Activated effector memory CD4-positive, alpha-beta T cell treated with anti-CD3 and anti-CD28 coated beads, Interleukin-2, amount 50 U/mL, for 16 hours (primary cell): ENCODE measurements around the gene LGALS7B.
A peak's percentile ranks its signal among the peaks of the same experiment; 100 is the strongest.
"Not testable (repeated sequence)": the region's sequence is repeated elsewhere in the genome, so short reads cannot be mapped to it uniquely, and the experiment has no call there.

Experiments used
- DNase-seq: peaks from one replicate; pipeline ENCODE4 v3.0.0-alpha.2; 2020

Gene LGALS7B

GRCh38 chr19:38788478-38789243 lies at the start of gene LGALS7B:
TSS of gene LGALS7B (plus strand) at chr19:38789200. CDS start at chr19:38789227, 27 bp downstream.
- no peak for DNase-seq

- no peak for DNase-seq
Observed at GRCh38 chr19:38739440-38740256, 49.4 kb upstream of the LGALS7B start.

DNA sequence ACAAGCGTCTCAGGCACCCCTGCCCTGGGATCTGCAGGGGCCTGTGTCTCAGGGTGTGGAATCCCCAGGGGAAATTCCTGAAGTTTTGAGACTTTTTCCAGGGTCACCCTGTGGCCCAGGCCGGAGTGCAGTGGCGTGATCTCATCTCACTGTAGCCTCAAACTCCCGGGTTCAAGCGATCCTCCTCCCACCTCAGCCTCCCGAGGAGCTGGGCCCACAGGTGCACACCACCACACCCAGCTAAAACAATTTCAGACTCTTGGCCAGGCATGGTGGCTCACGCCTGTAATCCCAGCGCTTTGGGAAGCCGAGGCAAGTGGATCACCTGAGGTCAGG lies 48.8 kb upstream of the LGALS7B start:
- DNase-seq, result no peak

- no peak for DNase-seq
Observed at GRCh38 chr19:38740932-38741331, 48.1 kb upstream of the LGALS7B start.

DNA sequence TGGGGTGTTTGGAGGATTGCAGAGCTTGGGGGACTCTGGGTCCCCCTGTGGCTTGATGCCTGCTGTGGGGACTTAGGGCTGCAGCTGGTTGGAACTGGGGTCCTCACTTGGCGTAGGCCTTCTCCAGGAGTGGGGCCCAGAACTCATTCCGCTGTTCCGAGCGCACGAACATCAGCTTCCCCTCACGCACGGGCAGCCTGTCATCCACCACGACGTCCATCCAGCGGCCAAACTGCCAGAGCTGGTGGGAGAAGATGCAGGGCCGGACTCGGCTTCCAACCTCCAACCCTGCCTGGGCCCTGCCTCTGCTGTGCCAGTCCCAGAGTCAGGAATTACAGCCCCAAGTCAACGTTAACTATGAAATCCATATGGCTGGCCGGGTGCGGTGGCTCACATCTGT lies 47.3 kb upstream of the LGALS7B start:
- DNase-seq, result no peak

DNA sequence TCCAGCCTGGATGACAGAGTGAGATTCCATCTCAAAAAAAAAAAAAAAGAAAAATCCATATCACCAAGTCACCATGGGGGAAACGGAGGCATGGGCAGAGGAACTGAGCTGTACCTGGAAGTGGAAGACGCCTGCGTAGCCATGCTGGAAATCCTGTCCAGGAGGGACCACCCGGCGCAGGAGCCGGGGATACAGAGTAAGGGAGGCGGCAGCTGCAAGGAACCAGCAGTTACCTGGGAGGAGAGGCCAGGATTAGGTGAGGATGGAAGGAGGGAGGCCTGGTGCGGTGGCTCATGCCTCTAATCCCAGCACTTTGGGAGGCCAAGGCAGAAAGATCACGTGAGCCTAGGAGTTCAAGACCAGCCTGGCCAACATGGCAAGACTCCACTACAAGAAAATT lies 46.7 kb upstream of the LGALS7B start:
- DNase-seq, result no peak

- no peak for DNase-seq
Observed at GRCh38 chr19:38742906-38743305, 46.1 kb upstream of the LGALS7B start.

DNA sequence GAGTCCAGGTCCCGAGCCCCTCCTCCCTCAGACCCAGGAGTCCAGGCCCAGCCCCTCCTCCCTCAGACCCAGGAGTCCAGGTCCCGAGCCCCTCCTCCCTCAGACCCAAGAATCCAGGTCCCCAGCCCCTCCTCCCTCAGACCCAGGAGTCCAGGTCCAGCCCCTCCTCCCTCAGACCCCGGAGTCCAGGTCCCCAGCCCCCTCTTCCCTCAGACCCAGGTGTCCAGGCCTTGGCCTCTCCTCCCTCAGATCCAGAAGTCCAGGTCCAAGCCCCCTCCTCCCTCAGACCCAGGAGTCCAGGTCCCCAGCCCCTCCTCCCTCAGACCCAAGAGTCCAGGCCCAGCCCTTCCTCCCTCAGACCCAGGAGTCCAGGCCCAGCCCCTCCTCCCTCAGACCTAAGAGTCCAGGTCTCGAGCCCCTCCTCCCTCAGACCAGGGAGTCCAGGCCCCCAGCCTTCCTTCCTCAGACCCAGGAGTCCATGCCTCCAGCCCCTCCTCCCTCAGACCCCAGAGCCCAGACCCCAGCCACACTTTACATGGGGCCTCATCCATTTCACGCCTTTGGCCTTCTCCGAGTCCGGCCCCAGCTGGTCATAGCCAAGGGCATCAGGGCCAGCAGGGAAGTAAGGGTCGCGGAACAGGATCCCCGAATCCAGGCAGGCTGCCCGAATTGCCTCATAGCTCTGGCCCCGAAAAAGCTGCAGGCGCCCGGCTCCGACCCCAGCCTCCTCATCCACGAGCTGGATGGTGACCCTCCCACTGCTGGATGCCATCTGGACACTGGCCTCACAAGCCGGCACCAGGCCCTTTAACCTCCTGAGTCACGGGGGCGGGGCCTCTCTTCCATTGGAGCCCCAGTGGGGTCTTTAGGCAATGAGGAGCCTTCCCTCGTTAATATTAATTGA lies 45.4 kb upstream of the LGALS7B start:
- DNase-seq, result no peak

- DNase-seq, result no peak
Observed at GRCh38 chr19:38744298-38744681, 44.7 kb upstream of the LGALS7B start, which contains the start of gene CAPN12. TSS of gene CAPN12 (minus strand) at chr19:38744474. CDS start at chr19:38744165, 309 bp downstream.

GRCh38 chr19:38744874-38745273 lies 44.1 kb upstream of the LGALS7B start:
- no peak for DNase-seq

DNA sequence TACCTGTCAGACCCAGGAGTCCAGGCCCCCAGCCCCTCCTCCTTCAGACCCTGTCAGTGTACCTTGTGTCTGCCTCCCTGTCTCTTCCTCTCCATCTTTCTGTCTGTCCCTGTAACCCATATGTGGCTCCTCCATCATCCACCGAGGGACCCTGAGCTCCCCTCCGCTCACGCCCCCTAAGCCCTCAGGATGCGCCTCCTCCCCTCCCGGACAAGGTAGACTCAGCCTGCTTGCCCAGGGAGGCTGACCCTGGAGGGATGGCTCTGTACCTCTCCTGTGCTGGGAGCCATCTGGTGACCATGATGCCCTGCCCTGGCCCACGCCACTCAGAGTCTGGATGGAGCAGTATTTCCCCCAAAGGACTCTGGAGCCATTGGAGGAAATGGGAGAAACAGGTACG lies 43.7 kb upstream of the LGALS7B start:
- no peak for DNase-seq

DNA sequence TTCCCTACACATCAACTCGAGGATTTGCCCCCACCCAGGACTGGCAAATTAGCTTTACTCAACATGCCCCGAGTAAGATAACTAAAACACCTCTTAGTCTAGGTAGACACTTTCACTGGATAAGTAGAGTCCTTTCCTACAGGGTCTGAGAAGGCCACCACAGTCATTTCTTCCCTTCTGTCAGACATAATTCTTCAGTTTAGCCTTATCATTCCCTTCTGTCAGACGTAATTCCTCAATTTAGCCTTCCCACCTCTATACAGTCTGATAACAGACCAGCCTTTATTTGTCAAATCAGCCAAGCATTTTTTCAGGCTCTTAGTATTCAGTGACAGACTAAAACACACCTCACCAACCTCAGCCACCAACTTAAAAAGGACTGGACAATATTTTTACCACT lies 35.2 kb upstream of the LGALS7B start:
- not testable (repeated sequence) for DNase-seq

- DNase-seq, result not testable (repeated sequence)
Observed at GRCh38 chr19:38754196-38754595, 34.8 kb upstream of the LGALS7B start.

DNA sequence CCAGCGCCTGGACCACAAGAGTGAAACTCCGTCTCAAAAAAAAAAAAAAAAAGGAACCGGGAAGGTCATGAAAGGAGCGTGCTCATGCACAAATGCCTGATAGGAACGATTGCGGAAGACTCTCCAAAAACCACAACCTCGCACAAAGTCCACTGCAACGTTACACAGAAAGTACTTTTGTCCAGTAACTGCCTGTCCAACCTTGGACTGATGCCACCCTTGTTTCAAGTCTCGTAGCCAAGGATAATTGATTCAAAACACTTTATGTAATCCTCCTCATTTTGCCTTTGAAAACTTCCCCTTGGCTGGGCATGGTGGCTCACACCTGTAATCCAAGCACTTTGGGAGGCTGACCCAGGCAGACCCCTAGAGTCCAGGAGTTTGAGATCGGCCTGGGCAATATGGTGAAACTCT lies 29.4 kb upstream of the LGALS7B start:
- DNase-seq, result no peak

DNA sequence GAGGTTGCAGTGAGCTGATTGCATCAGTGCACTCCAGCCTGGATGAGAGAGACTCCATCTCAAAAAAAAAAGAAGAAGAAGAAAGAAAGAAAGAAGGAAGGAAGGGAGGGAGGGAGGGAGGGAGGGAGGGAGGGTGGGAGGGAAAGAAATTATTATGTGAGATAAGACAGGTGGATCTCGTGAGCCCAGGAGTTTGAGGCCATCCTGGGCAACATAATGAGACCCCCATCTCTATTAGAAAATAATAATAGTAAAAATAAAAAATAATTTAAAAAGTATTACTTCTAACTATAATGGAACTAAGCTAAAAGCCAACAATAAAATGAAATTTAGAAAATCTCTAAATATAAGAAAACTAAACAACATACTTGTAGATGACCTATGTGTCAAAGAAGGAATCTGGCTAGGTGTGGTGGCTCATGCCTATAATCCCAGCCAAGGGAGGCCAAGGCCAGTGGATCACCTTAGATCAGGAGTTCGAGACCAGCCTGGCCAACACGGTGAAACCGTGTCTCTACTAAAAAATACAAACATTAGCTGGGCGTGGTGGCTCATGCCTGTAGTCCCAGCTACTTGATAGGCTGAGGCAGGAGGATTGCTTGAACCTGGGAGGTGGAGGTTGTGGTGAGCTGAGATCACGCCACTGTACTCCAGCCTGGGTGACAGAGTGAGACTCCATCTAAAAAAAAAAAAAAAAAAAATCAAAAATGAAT lies 28.0 kb upstream of the LGALS7B start:
- not testable (repeated sequence) for DNase-seq

DNA sequence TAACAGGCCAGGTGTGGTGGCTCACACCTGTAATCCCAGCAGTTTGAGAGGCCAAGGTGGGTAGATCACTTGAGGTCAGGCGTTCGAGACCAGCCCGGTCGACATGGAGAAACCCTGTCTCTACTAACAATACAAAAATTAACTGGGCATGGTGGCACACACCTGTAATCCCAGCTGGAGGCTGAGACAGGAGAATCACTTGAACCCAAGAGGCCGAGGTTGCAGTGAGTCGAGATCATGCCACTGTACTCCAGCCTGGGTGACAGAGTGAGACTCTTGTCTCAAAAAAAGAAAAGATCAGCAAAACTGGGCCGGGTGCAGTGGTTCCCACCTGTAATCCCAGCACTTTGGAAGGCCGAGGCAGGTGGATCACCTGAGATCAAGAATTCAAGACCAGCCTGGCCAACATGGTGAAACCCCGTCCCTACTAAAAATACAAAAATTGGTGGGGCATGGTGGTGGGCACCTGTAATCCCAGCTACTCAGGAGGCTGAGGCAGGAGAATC lies 27.1 kb upstream of the LGALS7B start:
- DNase-seq, result not testable (repeated sequence)

DNA sequence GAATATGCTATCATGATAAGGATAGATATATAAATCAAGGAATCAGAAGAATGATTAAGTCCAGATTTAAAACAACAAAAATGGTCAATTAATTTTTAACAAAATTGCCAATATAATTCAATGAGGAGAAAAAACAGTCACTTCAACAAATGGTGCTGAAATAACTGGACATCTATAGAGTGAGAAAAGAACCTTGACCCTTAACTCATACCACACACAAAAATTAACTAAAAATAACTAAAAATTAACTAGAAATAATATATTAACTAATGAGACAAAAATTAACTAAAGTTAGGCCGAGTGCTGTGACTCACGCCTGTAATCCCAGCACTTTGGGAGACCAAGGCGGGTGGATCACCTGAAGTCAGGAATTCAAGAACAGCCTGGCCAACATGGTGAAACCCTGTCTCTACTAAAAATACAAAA lies 25.2 kb upstream of the LGALS7B start:
- no peak for DNase-seq

DNA sequence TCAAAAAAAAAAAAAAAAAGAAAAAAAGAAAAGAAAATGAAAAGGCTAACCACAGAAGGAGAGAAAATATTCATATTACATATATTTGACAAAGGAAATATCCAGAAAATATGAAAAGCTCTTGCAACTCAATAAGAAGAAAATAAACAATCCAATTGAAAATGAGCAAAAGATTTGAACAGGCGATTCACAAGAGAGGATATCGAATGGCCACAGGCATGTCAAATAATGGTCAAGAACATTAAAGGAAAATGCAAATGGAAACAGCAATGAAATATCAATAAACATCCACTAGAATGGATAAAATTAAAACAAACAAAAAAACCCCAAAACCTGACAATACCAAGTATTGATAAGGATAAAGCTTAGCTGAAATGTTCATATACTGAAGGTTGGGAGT lies 23.8 kb upstream of the LGALS7B start:
- no peak for DNase-seq

- DNase-seq, result no peak
Observed at GRCh38 chr19:38766276-38767047, 22.5 kb upstream of the LGALS7B start.

DNA sequence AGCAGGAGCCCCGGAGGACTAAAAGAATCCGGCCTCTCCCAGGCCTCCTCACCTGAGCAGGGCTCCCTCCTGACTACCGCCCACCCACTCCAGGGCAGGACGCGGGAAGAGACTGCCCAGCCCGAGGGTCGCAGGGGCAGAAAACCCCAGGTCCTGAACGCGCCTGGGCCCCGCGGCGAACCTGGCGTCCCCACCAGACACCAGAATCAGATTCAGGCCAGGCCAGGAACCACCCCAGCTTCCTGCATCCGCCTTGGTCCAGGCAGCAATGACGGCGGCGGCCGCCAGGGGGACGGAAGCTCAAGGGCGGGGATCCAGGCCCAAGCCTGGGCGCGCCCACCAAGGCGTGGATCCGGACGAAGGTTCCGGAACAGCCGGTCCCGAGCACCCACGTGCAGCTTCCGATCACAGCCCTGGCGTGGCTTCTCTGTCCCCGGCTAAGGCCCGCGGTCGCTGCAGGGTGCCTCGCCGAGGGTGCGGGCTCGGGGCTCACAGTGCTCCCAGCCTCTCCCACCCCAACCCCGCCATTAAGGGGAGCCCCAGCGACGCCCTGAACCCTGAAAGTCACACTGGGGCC lies 19.3 kb upstream of the LGALS7B start:
- peak; percentile 97 for DNase-seq
